Activated CD4-positive, alpha-beta T cell treated with anti-CD3 and anti-CD28 coated beads, Interleukin-10, Interleukin-2, amounts not matched to agents 100 ng/mL and 50 ng/mL, durations not matched to agents 16 hours and 8 hours (primary cell): Measurements from ENCODE around the gene SGTB.
"Not testable (repeated sequence)": the region's sequence is repeated elsewhere in the genome, so short reads cannot be mapped to it uniquely, and the experiment has no call there.

Source experiments
- DNase-seq: peaks from one replicate; pipeline ENCODE4 v3.0.0-alpha.2; 2020

The SGTB gene

GRCh38 chr5:65734196-65734775 lies 12.4 kb upstream of the SGTB start:
- not testable (repeated sequence) for DNase-seq

GRCh38 chr5:65732046-65732445 lies 10.1 kb upstream of the SGTB start:
- not testable (repeated sequence) for DNase-seq

- DNase-seq = no peak
Measured at GRCh38 chr5:65730910-65731309, 9.0 kb upstream of the SGTB start.

- DNase-seq = no peak
Measured at GRCh38 chr5:65728218-65728617, 6.3 kb upstream of the SGTB start.

GRCh38 chr5:65727491-65728156 lies 5.7 kb upstream of the SGTB start:
- DNase-seq = no peak

- peak; percentile 22 for DNase-seq
Measured at GRCh38 chr5:65722575-65723403, 880 bp upstream of the SGTB start.

GRCh38 chr5:65721050-65721719 lies 724 bp downstream of the SGTB start:
- peak; percentile 24 for DNase-seq

GRCh38 chr5:65718576-65719310 lies 3.2 kb downstream of the SGTB start:
- no peak for DNase-seq

GRCh38 chr5:65708145-65708544 lies 13.8 kb downstream of the SGTB start:
- DNase-seq = no peak

GRCh38 chr5:65707663-65708062 lies 14.2 kb downstream of the SGTB start:
- DNase-seq = no peak

GRCh38 chr5:65704621-65705239 lies 17.2 kb downstream of the SGTB start:
- DNase-seq = no peak

- no peak for DNase-seq
Measured at GRCh38 chr5:65702036-65702435, 19.9 kb downstream of the SGTB start.

- DNase-seq = no peak
Measured at GRCh38 chr5:65699338-65699737, 22.6 kb downstream of the SGTB start.

GRCh38 chr5:65696892-65697291 lies 25.0 kb downstream of the SGTB start:
- no peak for DNase-seq

GRCh38 chr5:65695896-65696295 lies 26.0 kb downstream of the SGTB start:
- no peak for DNase-seq

GRCh38 chr5:65695162-65695755 lies 26.6 kb downstream of the SGTB start:
- no peak for DNase-seq

- DNase-seq = no peak
Measured at GRCh38 chr5:65693121-65693520, 28.8 kb downstream of the SGTB start.

- no peak for DNase-seq
Measured at GRCh38 chr5:65682148-65682547, 39.8 kb downstream of the SGTB start.

GRCh38 chr5:65676056-65676455 lies 45.9 kb downstream of the SGTB start:
- DNase-seq = not testable (repeated sequence)

- no peak for DNase-seq
Measured at GRCh38 chr5:65674749-65675148, 47.2 kb downstream of the SGTB start.

- DNase-seq = no peak
Measured at GRCh38 chr5:65672796-65673195, 49.1 kb downstream of the SGTB start.

GRCh38 chr5:65668696-65669095 lies 53.2 kb downstream of the SGTB start:
- no peak for DNase-seq
